GM12865 (cell line): ENCODE data around the gene WDR81.
"Not testable (repeated sequence)": the region's sequence is repeated elsewhere in the genome, so short reads cannot be mapped to it uniquely, and the experiment has no call there.

Source experiments
- DNase-seq: peaks from one replicate; pipeline ENCODE4 v3.0.0; 2010; ENCODE audit warnings: low read depth
- H3K4me3 ChIP-seq: 2 replicates; pipeline ENCODE4 v1.5.1; 2011; ENCODE audit warnings: mild to moderate bottlenecking, low read depth, low read length, control low read depth
- CTCF ChIP-seq: IDR thresholded peaks from 2 replicates; pipeline ENCODE4 v1.5.1; 2011; ENCODE audit warnings: low read length, control low read depth, low read depth, inconsistent platforms; ENCODE audit not compliant: insufficient read depth; ENCODE audit errors: missing control alignments

WDR81 gene

DNA sequence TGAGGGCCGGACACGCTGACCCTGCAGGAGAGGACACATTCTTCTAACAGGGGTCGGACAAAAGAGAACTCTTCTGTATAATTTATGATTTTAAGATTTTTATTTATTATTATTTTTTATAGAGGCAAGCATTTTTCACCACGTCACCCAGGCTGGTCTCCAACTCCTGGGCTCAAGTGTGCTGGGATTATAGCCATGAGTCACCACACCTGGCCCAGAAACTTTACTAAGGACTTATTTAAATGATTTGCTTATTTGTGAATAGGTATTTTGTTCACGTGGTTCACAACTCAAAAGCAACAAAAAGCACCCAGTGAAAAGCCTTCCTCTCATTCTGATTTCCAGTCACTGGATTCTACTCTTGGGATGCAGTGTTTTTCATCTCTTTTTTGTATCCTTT, 35.0 kb downstream of the WDR81 start:
- H3K4me3 ChIP-seq: no peak overlapping the region
- no peak for DNase-seq
- no peak for TF ChIP-seq CTCF

DNA sequence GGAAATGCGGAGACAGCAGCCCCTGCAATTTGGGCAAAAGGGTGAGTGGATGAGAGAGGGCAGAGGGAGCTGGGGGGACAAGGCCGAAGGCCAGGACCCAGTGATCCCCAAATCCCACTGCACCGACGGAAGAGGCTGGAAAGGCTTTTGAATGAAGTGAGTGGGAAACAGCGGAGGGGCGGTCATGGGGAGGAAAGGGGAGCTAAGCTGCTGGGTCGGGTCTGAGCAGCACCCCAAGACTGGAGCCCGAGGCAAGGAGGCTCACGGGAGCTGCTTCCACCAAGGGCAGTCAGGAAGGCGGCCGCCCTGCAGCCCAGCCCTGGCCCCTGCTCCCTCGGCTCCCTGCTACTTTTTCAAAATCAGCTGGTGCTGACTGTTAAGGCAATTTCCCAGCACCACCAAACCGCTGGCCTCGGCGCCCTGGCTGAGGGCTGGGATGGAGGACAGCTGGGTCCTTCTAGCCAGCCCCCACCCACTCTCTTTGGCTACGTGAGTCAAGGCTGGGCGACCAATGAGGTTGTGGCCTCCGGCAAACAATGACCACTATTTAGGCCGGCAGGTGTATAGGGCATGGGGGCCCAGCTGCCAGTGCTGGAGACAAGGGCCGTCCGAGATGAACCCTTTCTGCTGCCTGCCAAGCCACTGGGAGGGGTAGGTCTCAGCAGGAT, 37.9 kb downstream of the WDR81 start:
- no peak for DNase-seq
- no peak overlapping the region for H3K4me3 ChIP-seq
- no peak for TF ChIP-seq CTCF

GRCh38 chr17:1762901-1763898, 38.7 kb downstream of the WDR81 start:
- no peak for DNase-seq
- H3K4me3 ChIP-seq: no peak overlapping the region
- no peak for TF ChIP-seq CTCF

DNA sequence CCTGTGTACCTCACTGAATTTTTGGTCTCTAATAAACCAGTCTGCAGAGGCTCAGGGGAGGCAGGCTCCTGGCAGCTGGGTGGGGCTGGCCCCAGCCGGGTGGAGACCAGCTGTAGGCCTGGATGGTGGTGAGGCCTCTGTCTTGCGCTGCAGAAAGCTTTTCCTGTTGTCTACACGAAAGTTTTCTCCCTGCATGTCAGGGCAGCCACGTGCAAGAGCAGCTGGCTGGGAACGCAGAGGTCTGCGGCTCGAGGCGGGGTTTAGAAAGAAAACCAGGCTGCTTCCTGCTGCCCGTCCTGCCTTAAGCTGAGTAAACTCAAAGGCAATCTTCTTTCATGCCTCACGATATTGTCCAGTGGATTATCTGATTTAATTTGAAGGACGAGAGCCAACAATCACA, 39.8 kb downstream of the WDR81 start:
- H3K4me3 ChIP-seq: no peak overlapping the region
- peak; percentile 42 for DNase-seq
- no peak for TF ChIP-seq CTCF

GRCh38 chr17:1764705-1765104, 40.2 kb downstream of the WDR81 start:
- not testable (repeated sequence) for H3K4me3 ChIP-seq, DNase-seq

GRCh38 chr17:1765576-1765975, 41.1 kb downstream of the WDR81 start:
- no peak for DNase-seq
- TF ChIP-seq CTCF: no peak
- no peak overlapping the region for H3K4me3 ChIP-seq

- H3K4me3 ChIP-seq: no peak overlapping the region
- TF ChIP-seq CTCF: no peak
- no peak for DNase-seq
Measured at GRCh38 chr17:1766382-1767135, 42.1 kb downstream of the WDR81 start.
